Lung (tissue), 12 donors: ENCODE measurements around the gene SDCBP2. TPM values are rescaled to one million over a fixed set of nuclear protein-coding genes. Genes with fewer than 3 reads are reported as not detected.

Source experiments
- ATAC-seq: fragments of 200-7000 bp; cut with Tn5 transposase; one replicate; pipeline ENCODE4 v1.9.1; 2020; ENCODE audit warnings: moderate number of reproducible peaks; ENCODE audit not compliant: insufficient read depth, low FRiP score
- DNase-seq, 3 donors: peaks; one replicate each; pipeline ENCODE4 v3.0.0-alpha.2; 2013 to 2017
- H3K27ac ChIP-seq, 2 donors: one replicate each; pipeline ENCODE4 v1.5.1; 2013; ENCODE audit warnings: mild to moderate bottlenecking in 2 of 2, moderate library complexity in 2 of 2, control low read depth in 1 of 2, inconsistent platforms in 1 of 2, low read depth in 1 of 2, low read length in 1 of 2
- H3K27me3 ChIP-seq, 3 donors: one replicate each; pipeline ENCODE4 v1.5.1; 2013; ENCODE audit warnings: low read length in 2 of 3; ENCODE audit not compliant: control insufficient read depth in 3 of 3, insufficient read depth in 3 of 3
- H3K36me3 ChIP-seq, 4 donors: one replicate each; pipeline ENCODE4 v1.5.1; 2013; ENCODE audit warnings: low read length in 4 of 4, mild to moderate bottlenecking in 1 of 4, moderate library complexity in 1 of 4; ENCODE audit not compliant: control insufficient read depth in 4 of 4, insufficient read depth in 4 of 4
- H3K4me1 ChIP-seq, 5 donors: one replicate each; pipeline ENCODE4 v1.5.1; 2013; ENCODE audit warnings: low read length in 5 of 5, mild to moderate bottlenecking in 2 of 5, moderate library complexity in 1 of 5; ENCODE audit not compliant: control insufficient read depth in 5 of 5, insufficient read depth in 5 of 5
- H3K4me3 ChIP-seq: one replicate; pipeline ENCODE4 v1.5.1; 2013; ENCODE audit warnings: mild to moderate bottlenecking, control low read depth, moderate library complexity
- H3K9ac ChIP-seq, 2 donors: one replicate each; pipeline ENCODE4 v1.5.1; 2013; ENCODE audit warnings: low read length in 2 of 2, control low read depth in 1 of 2; ENCODE audit not compliant: insufficient read depth in 1 of 2
- H3K9me3 ChIP-seq, 4 donors: one replicate each; pipeline ENCODE4 v1.5.1; 2013; ENCODE audit warnings: low read length in 3 of 4, mild to moderate bottlenecking in 1 of 4, moderate library complexity in 1 of 4; ENCODE audit not compliant: control insufficient read depth in 4 of 4, insufficient read depth in 3 of 4
- CTCF ChIP-seq: IDR thresholded peaks from 2 replicates; pipeline ENCODE4 v1.5.1; 2012; ENCODE audit warnings: mild to moderate bottlenecking; ENCODE audit errors: control extremely low read depth, extremely low read depth
- WGBS, 2 donors: extraction: QIAGEN DNeasy Blood & Tissue Kit; methylation state at CpG; one replicate each; pipeline ENCODE4 v1.1.7; 2013; 5-methylcytosine and 5-hydroxymethylcytosine counted together
- polyA plus RNA-seq, 2 donors: library from polyadenylated mRNA; stranded (reverse); fragments of 200-250 nt; gene quantifications; one replicate each; pipeline ENCODE4 v1.2.1, GENCODE V29; 2013
- total RNA-seq, 2 donors: library from RNA; depleted of rRNA in 1 of 2; stranded (reverse); fragments of >200 nt in 1 of 2; gene quantifications; one replicate each; pipeline ENCODE4 v1.2.1, GENCODE V29; 2014 to 2021
- donor health status: control.
- donor health status: control.
- donor health status: Bipolar disorder and iron deficiency.
- donor health status: healthy.
- donor health status: DM: yes; HTN: yes; CAD: no.

SDCBP2 gene
- total and polyA plus RNA-seq, 4 donors = 3.5 to 18.1 (median 12.5) TPM

DNA sequence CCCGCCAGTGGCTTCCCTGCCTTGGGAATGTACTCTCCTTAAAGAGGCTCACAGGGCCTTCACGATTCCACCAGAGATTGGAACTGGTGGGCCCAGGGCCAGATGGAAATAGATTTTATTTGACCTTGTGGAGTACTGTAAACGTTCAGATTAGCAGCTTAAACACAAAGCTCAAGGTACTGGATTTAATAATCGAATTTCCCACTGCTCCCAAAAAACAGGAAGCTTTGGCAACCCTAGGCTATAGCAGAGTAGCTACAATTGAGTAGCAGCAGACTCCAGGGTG lies 7.3 kb downstream of the SDCBP2 start:
- no peak for ATAC-seq
- Histone ChIP-seq H3K27me3 (no peaks in the 10 kb centered on the region), H3K9me3 (no peaks in the 10 kb centered on the region), H3K4me3 (no peak overlapping the region), H3K36me3 (no peaks in the 10 kb centered on the region), H3K4me1 (peaks cover 5 to 17% (median 8%) of the 10 kb centered on the region in 5 donors), H3K9ac (no peak overlapping the region), H3K27ac (peak overlapping the region in 1 of 2 donors; percentile 78)
- 43 to 68% methylated on average over 4 of the region's 4 CpGs for WGBS, 2 donors
- TF ChIP-seq CTCF = no peak
- DNase-seq = no peak

DNA sequence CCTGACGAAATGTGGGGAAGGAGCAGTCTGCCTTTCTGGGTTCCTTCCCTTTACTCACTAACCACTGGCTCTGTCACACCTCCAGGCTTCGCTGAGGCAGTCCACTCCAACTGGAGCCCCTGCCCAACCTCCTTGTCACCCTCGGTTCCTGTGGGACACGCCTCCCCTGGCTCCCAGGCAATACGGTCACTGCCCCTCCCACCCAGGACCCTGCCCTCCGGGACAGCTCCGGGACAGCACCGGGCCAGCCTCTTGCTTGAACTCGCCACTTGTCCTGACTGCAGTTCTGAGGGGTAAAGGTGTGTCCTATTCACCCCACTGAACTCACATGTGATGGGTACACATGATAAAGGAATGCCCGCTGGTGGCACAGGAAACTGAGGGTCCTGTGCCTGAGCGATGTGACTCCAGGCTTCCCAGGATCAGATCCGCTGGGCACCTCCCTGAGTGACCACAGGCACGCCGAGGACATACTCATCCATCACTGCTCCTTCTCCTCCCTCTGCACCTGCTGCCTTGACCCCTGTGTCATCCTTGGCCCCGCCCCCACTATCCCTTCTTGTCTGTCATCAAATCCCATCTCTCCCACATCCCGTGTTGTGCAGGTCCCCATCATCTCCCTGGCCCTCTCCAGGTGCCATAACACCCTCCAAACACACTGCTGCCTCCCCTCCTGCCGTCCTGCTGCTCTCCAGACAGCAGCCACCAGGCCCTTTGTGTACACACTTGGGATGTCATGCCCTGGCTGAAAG lies 7.9 kb downstream of the SDCBP2 start:
- ATAC-seq = no peak
- peaks cover 0 to 15% (median 3%) of the 10 kb centered on the region in 5 donors for H3K4me1 ChIP-seq
- H3K9me3 ChIP-seq = no peaks in the 10 kb centered on the region
- H3K36me3 ChIP-seq = no peaks in the 10 kb centered on the region
- H3K9ac ChIP-seq = no peak overlapping the region
- no peak for DNase-seq
- H3K4me3 ChIP-seq = no peak overlapping the region
- 75 to 78% methylated on average over 17 of the region's 17 CpGs for WGBS, 2 donors
- H3K27ac ChIP-seq = peak overlapping the region in 1 of 2 donors; percentile 18
- TF ChIP-seq CTCF = no peak
- no peaks in the 10 kb centered on the region for H3K27me3 ChIP-seq

DNA sequence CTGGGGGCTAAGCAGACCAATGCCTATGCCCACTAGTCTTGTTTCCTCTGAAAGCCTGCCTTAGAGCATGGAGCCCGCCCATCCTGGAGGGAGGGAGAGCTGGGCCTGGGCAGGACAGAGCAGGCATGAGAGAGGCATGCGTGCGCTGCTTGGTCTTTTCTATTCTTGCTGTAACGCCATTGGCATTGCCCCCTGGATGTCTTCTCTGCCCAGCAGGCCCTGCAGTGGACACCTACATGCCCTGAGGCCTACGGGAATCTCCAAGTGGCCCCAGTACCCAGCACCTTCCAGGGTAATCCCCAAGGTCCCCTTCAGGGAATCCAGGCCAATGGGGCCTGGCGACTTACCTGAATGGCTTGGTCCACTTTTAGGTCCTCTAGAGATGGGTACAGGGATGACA lies 8.9 kb downstream of the SDCBP2 start:
- 93 to 97% methylated on average over 6 of the region's 6 CpGs for WGBS, 2 donors
- no peak for TF ChIP-seq CTCF
- H3K27me3 ChIP-seq = no peaks in the 10 kb centered on the region
- DNase-seq (no peak), ATAC-seq (no peak)
- peaks cover 0 to 12% (median 0%) of the 10 kb centered on the region in 5 donors for H3K4me1 ChIP-seq
- H3K36me3 ChIP-seq = no peaks in the 10 kb centered on the region
- H3K9me3 ChIP-seq = no peaks in the 10 kb centered on the region
- H3K9ac ChIP-seq = no peak overlapping the region
- no peak overlapping the region for H3K4me3 ChIP-seq
- H3K27ac ChIP-seq = no peak overlapping the region

- TF ChIP-seq CTCF = no peak
- WGBS, 2 donors = 77 to 84% methylated on average over 4 of the region's 4 CpGs
Observed at GRCh38 chr20:1319462-1319861, 9.5 kb downstream of the SDCBP2 start.

More at GRCh38 chr20:1319462-1319861, 9.5 kb downstream of the SDCBP2 start:
- H3K4me1 ChIP-seq = peaks cover 0 to 12% (median 0%) of the 10 kb centered on the region in 5 donors
- no peaks in the 10 kb centered on the region for H3K9me3 ChIP-seq
- no peaks in the 10 kb centered on the region for H3K36me3 ChIP-seq
- no peak for ATAC-seq
- no peak overlapping the region for H3K27ac ChIP-seq
- H3K27me3 ChIP-seq = no peaks in the 10 kb centered on the region
- H3K9ac ChIP-seq = no peak overlapping the region
- no peak overlapping the region for H3K4me3 ChIP-seq
- DNase-seq = no peak
